ENCODE data around the gene OR2V2. TPM values are rescaled to one million over a fixed set of nuclear protein-coding genes. Genes with fewer than 3 reads are reported as not detected.
"Not testable (repeated sequence)": the region's sequence is repeated elsewhere in the genome, so short reads cannot be mapped to it uniquely, and the experiment has no call there.

The OR2V2 gene
- total and polyA plus RNA-seq, 4 donors = not detected

DNA sequence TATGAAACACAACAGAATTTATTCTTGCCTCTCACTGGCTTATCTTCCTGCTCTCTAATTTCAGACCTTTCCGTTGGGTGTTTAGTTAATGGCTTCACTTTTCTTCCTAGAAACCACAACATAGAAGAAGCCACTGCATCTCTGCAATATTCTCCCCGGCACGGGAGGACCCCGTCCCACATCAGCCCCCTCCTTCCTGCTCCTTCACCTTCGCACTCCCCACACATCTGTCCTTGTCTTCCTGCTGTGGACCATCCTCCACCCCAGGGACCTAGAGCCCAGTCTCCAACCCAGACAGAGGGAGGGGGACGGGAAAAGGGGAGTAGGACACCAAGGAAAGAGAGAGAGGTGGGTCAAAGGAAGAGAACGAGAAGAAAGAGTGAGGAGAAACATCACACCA lies 17.8 kb upstream of the OR2V2 start (continued):
- TF ChIP-seq REST (IDR thresholded peaks at IDR 0.05) = no peak
- no peak for TF ChIP-seq RXRA (IDR thresholded peaks at IDR 0.05)
- TF ChIP-seq, protein P1, sequence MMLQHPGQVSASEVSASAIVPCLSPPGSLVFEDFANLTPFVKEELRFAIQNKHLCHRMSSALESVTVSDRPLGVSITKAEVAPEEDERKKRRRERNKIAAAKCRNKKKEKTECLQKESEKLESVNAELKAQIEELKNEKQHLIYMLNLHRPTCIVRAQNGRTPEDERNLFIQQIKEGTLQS (IDR thresholded peaks at IDR 0.05) = no peak
- no peak for TF ChIP-seq NR2F2 (IDR thresholded peaks at IDR 0.05)
- no peak for TF ChIP-seq HNF4A (conservative IDR thresholded peaks at IDR 0.05)
- no peak for TF ChIP-seq SP1 (IDR thresholded peaks at IDR 0.05)
- no peak for TF ChIP-seq HNF4G (IDR thresholded peaks at IDR 0.05)
- TF ChIP-seq FOXA2 (IDR thresholded peaks at IDR 0.05) = no peak

- DNase-seq (ENCODE audit: low spot score); H3K27ac ChIP-seq (ENCODE audit: low read depth in 1 of 2, low read length in 2 of 2); H3K36me3 ChIP-seq (ENCODE audit: control insufficient read depth in 4 of 4, insufficient read depth in 3 of 4, low read depth in 1 of 4, low read length in 3 of 4); H3K27me3 ChIP-seq (ENCODE audit: control insufficient read depth in 4 of 4, insufficient read depth in 4 of 4, low read length in 3 of 4); H3K9me3 ChIP-seq (ENCODE audit: control insufficient read depth in 4 of 4, low read length in 3 of 4); H3K4me1 ChIP-seq (ENCODE audit: control insufficient read depth in 4 of 4, insufficient read depth in 4 of 4, low read length in 3 of 4); H3K9ac ChIP-seq (ENCODE audit: low read depth in 1 of 2, low read length in 2 of 2); H3K4me3 ChIP-seq (ENCODE audit: low read depth in 1 of 3, low read length in 3 of 3): not testable (repeated sequence)
- 65% methylated on average over 9 of the region's 9 CpGs for WGBS
Measured at GRCh38 chr5:181130081-181130480, 17.3 kb upstream of the OR2V2 start.

GRCh38 chr5:181130832-181131496 lies 16.4 kb upstream of the OR2V2 start, which contains the start of gene OR2V1:
Gene OR2V1 (minus strand): TSS chr5:181131169. CDS start chr5:181125304, 5,865 bp downstream.
- WGBS = 68% methylated on average over 14 of the region's 14 CpGs

More at GRCh38 chr5:181130832-181131496, 16.4 kb upstream of the OR2V2 start, which contains the start of gene OR2V1:
- no peak for DNase-seq (ENCODE audit: low spot score)
- Histone ChIP-seq H3K27ac (ENCODE audit: low read depth in 1 of 2, low read length in 2 of 2) (no peak within 1 kb of the TSS), H3K27me3 (ENCODE audit: control insufficient read depth in 4 of 4, insufficient read depth in 4 of 4, low read length in 3 of 4) (peaks cover 0 to 7% (median 0%) of the 10 kb centered on the region in 4 donors), H3K9ac (ENCODE audit: low read depth in 1 of 2, low read length in 2 of 2) (no peak within 1 kb of the TSS), H3K4me1 (ENCODE audit: control insufficient read depth in 4 of 4, insufficient read depth in 4 of 4, low read length in 3 of 4) (peaks cover 0 to 5% (median 0%) of the 10 kb centered on the region in 4 donors), H3K4me3 (ENCODE audit: low read depth in 1 of 3, low read length in 3 of 3) (no peak within 1 kb of the TSS), H3K9me3 (ENCODE audit: control insufficient read depth in 4 of 4, low read length in 3 of 4) (no peaks in the 10 kb centered on the region), H3K36me3 (ENCODE audit: control insufficient read depth in 4 of 4, insufficient read depth in 3 of 4, low read depth in 1 of 4, low read length in 3 of 4) (no peaks in the 10 kb centered on the region)
- no peak for TF ChIP-seq HNF4G (IDR thresholded peaks at IDR 0.05)
- no peak for TF ChIP-seq NR2F2 (IDR thresholded peaks at IDR 0.05)
- no peak for TF ChIP-seq EGR1 (IDR thresholded peaks at IDR 0.05; ENCODE audit: low read depth in 2 of 2)
- no peak for TF ChIP-seq FOXA2 (IDR thresholded peaks at IDR 0.05)
- TF ChIP-seq REST (IDR thresholded peaks at IDR 0.05) = no peak
- TF ChIP-seq HNF4A (conservative IDR thresholded peaks at IDR 0.05) = no peak
- TF ChIP-seq, protein P2, sequence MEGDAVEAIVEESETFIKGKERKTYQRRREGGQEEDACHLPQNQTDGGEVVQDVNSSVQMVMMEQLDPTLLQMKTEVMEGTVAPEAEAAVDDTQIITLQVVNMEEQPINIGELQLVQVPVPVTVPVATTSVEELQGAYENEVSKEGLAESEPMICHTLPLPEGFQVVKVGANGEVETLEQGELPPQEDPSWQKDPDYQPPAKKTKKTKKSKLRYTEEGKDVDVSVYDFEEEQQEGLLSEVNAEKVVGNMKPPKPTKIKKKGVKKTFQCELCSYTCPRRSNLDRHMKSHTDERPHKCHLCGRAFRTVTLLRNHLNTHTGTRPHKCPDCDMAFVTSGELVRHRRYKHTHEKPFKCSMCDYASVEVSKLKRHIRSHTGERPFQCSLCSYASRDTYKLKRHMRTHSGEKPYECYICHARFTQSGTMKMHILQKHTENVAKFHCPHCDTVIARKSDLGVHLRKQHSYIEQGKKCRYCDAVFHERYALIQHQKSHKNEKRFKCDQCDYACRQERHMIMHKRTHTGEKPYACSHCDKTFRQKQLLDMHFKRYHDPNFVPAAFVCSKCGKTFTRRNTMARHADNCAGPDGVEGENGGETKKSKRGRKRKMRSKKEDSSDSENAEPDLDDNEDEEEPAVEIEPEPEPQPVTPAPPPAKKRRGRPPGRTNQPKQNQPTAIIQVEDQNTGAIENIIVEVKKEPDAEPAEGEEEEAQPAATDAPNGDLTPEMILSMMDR (IDR thresholded peaks at IDR 0.05; ENCODE audit: low read depth, low read length, missing input control) = no peak
- TF ChIP-seq YY1 (IDR thresholded peaks at IDR 0.05) = no peak
- TF ChIP-seq MAX (IDR thresholded peaks at IDR 0.05) = no peak

Data from liver (tissue), 9 donors.